Keratinocyte (primary cell): ENCODE results near the gene TSFM. TPM values are rescaled to one million over a fixed set of nuclear protein-coding genes. Genes with fewer than 3 reads are reported as not detected.
A peak's percentile ranks its signal among the peaks of the same experiment; 100 is the strongest.

Experiments used
- DNase-seq: peaks from one replicate; pipeline ENCODE4 v3.0.0-alpha.2; 2011; ENCODE audit warnings: low read depth, missing footprints, low spot score
- FAIRE-seq: peaks from 2 replicates; lab custom pipeline; 2011; peaks lifted over from hg19 to GRCh38; lab: Jason Lieb, UNC
- H2AFZ ChIP-seq: 2 replicates; pipeline ENCODE4 v1.6.0; 2012; ENCODE audit warnings: low read length, control low read depth, inconsistent platforms; ENCODE audit not compliant: control insufficient read depth
- H3K27ac ChIP-seq: 2 replicates; pipeline ENCODE4 v1.5.1; 2011; ENCODE audit warnings: low read length; ENCODE audit not compliant: control insufficient read depth, insufficient read depth
- H3K27me3 ChIP-seq: 3 replicates; pipeline ENCODE4 v1.6.0; 2011; ENCODE audit warnings: low read length; ENCODE audit not compliant: control insufficient read depth, insufficient read depth; ENCODE audit errors: extremely low read depth
- H3K36me3 ChIP-seq, 2 experiments: 2 replicates in 1 of 2; 3 replicates in 1 of 2; pipeline ENCODE4 v1.5.1; 2011; ENCODE audit warnings: low read length in 2 of 2, mild to moderate bottlenecking in 1 of 2; ENCODE audit not compliant: control insufficient read depth in 2 of 2, insufficient read depth in 2 of 2; ENCODE audit errors: extremely low read depth in 1 of 2
- H3K4me1 ChIP-seq: 3 replicates; pipeline ENCODE4 v1.5.1; 2011; ENCODE audit warnings: low read length; ENCODE audit not compliant: control insufficient read depth, insufficient read depth; ENCODE audit errors: extremely low read depth
- H3K4me2 ChIP-seq: 3 replicates; pipeline ENCODE4 v1.6.0; 2011; ENCODE audit warnings: low read depth, low read length; ENCODE audit not compliant: control insufficient read depth, insufficient read depth; ENCODE audit errors: extremely low read depth
- H3K4me3 ChIP-seq, 3 experiments: fragments of 200-600 bp in 1 of 3; sonication (generic) in 1 of 3; 2 replicates in 2 of 3; 3 replicates in 1 of 3; pipeline ENCODE4 v1.5.1; 2011 to 2016; ENCODE audit warnings: low read length in 3 of 3, mild to moderate bottlenecking in 3 of 3, control low read depth in 2 of 3, inconsistent platforms in 1 of 3, low read depth in 1 of 3, mixed read lengths in 1 of 3, mixed run types in 1 of 3, moderate library complexity in 1 of 3; ENCODE audit not compliant: control insufficient read depth in 2 of 3, insufficient read depth in 2 of 3; ENCODE audit errors: extremely low read depth in 1 of 3
- H3K79me2 ChIP-seq: 2 replicates; pipeline ENCODE4 v1.6.0; 2012; ENCODE audit warnings: low read length; ENCODE audit not compliant: control insufficient read depth, insufficient read depth
- H3K9ac ChIP-seq: 3 replicates; pipeline ENCODE4 v1.6.0; 2011; ENCODE audit warnings: low read length; ENCODE audit not compliant: control insufficient read depth, insufficient read depth; ENCODE audit errors: extremely low read depth
- H3K9me1 ChIP-seq: 3 replicates; pipeline ENCODE4 v1.6.0; 2011; ENCODE audit warnings: low read length; ENCODE audit not compliant: control insufficient read depth, insufficient read depth; ENCODE audit errors: extremely low read depth
- H3K9me3 ChIP-seq: 2 replicates; pipeline ENCODE4 v1.5.1; 2012; ENCODE audit warnings: low read depth, low read length; ENCODE audit not compliant: control insufficient read depth
- H4K20me1 ChIP-seq: 3 replicates; pipeline ENCODE4 v1.6.0; 2011; ENCODE audit warnings: low read length; ENCODE audit not compliant: control insufficient read depth, insufficient read depth; ENCODE audit errors: extremely low read depth
- EZH2 ChIP-seq: IDR thresholded peaks from one replicate; pipeline ENCODE4 v1.6.1; 2012; ENCODE audit warnings: inconsistent platforms, mild to moderate bottlenecking, low read length, moderate library complexity
- dilution Hi-C: fragments of 300-500 bp; cut with MboI; formaldehyde crosslinking; loops from one replicate; pipeline ENCODE4 v1.7.0; 2020; ENCODE audit warnings: low sequenced_read_pairs; ENCODE audit not compliant: extremely low pct_ligation_motif_present
- polyA plus RNA-seq, 5 experiments: library from polyadenylated mRNA; depleted of rRNA in 3 of 5; stranded (reverse) in 3 of 5; stranded (forward) in 1 of 5; unstranded in 1 of 5; fragments of >200 nt; gene quantifications; 1 replicate in 1 of 5; 2 replicates in 3 of 5; 3 replicates in 1 of 5; pipeline versions ENCODE4 v1.2.1 to v1.2.3, GENCODE V29; 2011 to 2012; ENCODE audit warnings: missing spikeins in 2 of 5, low read depth in 1 of 5, low replicate concordance in 1 of 5
- TF ChIP-seq, protein P1 (sequence below), 3 experiments: IDR thresholded peaks in 1 of 3; conservative IDR thresholded peaks in 1 of 3; optimal IDR thresholded peaks in 1 of 3; 2 replicates in 2 of 3; 3 replicates in 1 of 3; pipeline versions ENCODE3 to v1.5.1; 2011; ENCODE audit warnings: low read length in 3 of 3, mild to moderate bottlenecking in 3 of 3, moderate library complexity in 2 of 3, control low read depth in 1 of 3, inconsistent platforms in 1 of 3; ENCODE audit not compliant: insufficient read depth in 2 of 3; ENCODE audit errors: extremely low read depth in 1 of 3

Gene TSFM
- polyA plus RNA-seq, 1 donor (not counting 4 experiments of a cell fraction or from before 2014, with no cell fraction given), result 30.5 TPM

- H3K4me3 ChIP-seq, result no peak overlapping the region
- H2AFZ ChIP-seq, result no peak overlapping the region
- peaks cover 12 to 20% of the 10 kb centered on the region in 2 experiments for H3K36me3 ChIP-seq
- H3K9me1 ChIP-seq, result no peaks in the 10 kb centered on the region
- H3K27ac ChIP-seq, result peak overlapping the region; percentile 32
- H3K4me2 ChIP-seq, result peak overlapping the region; percentile 98
- TF ChIP-seq, protein P1, sequence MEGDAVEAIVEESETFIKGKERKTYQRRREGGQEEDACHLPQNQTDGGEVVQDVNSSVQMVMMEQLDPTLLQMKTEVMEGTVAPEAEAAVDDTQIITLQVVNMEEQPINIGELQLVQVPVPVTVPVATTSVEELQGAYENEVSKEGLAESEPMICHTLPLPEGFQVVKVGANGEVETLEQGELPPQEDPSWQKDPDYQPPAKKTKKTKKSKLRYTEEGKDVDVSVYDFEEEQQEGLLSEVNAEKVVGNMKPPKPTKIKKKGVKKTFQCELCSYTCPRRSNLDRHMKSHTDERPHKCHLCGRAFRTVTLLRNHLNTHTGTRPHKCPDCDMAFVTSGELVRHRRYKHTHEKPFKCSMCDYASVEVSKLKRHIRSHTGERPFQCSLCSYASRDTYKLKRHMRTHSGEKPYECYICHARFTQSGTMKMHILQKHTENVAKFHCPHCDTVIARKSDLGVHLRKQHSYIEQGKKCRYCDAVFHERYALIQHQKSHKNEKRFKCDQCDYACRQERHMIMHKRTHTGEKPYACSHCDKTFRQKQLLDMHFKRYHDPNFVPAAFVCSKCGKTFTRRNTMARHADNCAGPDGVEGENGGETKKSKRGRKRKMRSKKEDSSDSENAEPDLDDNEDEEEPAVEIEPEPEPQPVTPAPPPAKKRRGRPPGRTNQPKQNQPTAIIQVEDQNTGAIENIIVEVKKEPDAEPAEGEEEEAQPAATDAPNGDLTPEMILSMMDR (optimal IDR thresholded peaks at IDR 0.05 in 1 of 3, IDR thresholded peaks at IDR 0.05 in 1 of 3, conservative IDR thresholded peaks at IDR 0.05 in 1 of 3; ENCODE audit: extremely low read depth in 1 of 3, insufficient read depth in 2 of 3, low read length in 3 of 3), result no peak
- TF ChIP-seq EZH2, result no peak
- dilution Hi-C loops, result no loop called here
- H3K9ac ChIP-seq, result peak overlapping the region; percentile 98
- DNase-seq, result no peak
- H3K79me2 ChIP-seq, result peaks cover 58% of the 10 kb centered on the region
- H3K9me3 ChIP-seq, result no peaks in the 10 kb centered on the region
- no peak for FAIRE-seq
- peaks cover 23% of the 10 kb centered on the region for H3K4me1 ChIP-seq
- no peaks in the 10 kb centered on the region for H4K20me1 ChIP-seq
- no peaks in the 10 kb centered on the region for H3K27me3 ChIP-seq
These were observed 11.9 kb upstream of the TSFM start for GRCh38 chr12:57770734-57771133.

DNA sequence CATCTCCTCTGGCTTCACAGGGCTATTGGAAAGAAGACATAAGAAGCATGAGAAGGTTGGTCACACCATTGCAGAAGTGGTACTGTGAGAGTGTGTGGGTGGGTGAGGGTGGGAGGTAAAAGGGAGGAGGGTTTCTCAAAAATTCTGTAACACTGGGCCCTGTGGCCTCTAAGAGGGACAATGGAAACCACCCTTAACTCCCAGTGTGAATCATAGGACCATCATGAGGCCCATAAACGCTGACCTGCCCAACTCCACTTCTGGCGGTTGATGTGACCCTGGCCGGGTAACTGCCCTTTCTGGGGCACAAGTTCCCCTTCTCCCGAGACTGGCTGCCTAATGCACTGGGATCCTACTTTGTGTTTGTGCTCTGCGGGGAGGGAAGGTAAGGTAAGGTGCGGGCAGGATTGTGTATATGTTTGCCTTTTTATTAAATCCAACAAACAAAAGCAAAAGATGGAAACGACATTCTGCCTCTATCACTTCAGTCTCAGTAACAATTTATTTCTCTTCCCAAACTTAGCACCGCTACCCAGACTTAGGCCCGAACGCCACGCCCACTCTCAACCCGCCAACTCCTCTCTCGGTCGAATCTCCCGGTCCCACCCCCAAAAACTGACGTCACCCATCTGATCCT is 11.2 kb upstream of the TSFM start:
- H3K9me3 ChIP-seq, result no peaks in the 10 kb centered on the region
- TF ChIP-seq EZH2, result no peak
- TF ChIP-seq, protein P1 (optimal IDR thresholded peaks at IDR 0.05 in 1 of 3, IDR thresholded peaks at IDR 0.05 in 1 of 3, conservative IDR thresholded peaks at IDR 0.05 in 1 of 3; ENCODE audit: extremely low read depth in 1 of 3, insufficient read depth in 2 of 3, low read length in 3 of 3), result no peak
- dilution Hi-C loops, result no loop called here
- peaks cover 14 to 20% of the 10 kb centered on the region in 2 experiments for H3K36me3 ChIP-seq
- no peaks in the 10 kb centered on the region for H3K27me3 ChIP-seq
- peak overlapping the region; percentile 79 to 96 (median 93) for H3K4me3 ChIP-seq
- H3K4me2 ChIP-seq, result peak overlapping the region; percentile 98
- H3K4me1 ChIP-seq, result peaks cover 23% of the 10 kb centered on the region
- no peaks in the 10 kb centered on the region for H3K9me1 ChIP-seq
- H3K9ac ChIP-seq, result peak overlapping the region; percentile 98
- no peak for DNase-seq
- peak overlapping the region; percentile 94 for H3K27ac ChIP-seq
- no peaks in the 10 kb centered on the region for H4K20me1 ChIP-seq
- peaks cover 52% of the 10 kb centered on the region for H3K79me2 ChIP-seq
- H2AFZ ChIP-seq, result peak overlapping the region; percentile 98
- FAIRE-seq, result peak; percentile 59
